ENCODE measurements around the gene PITX3.

DNA sequence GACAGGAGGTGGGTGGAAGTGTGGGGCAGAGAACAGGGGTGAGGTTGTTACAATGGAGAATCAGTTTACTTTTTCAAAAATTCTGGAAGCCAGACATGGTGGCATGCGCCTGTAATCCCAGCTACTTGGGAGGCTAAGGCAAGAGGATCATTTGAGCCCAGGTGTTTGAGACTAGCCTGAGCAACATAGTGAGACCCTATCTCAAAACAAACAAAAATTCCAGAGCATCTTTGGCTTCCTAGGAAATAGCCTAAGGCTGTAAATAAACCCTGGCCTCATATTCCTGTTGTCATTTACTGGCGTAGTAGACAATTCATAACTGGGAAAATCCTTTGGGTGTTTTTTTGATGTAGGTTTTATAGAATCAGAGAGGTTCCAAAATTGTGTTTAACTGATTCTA lies 48.0 kb upstream of the PITX3 start:
- TF ChIP-seq POLR2A (IDR thresholded peaks at IDR 0.05) (no peak), CTCF (IDR thresholded peaks at IDR 0.05) (no peak)
